ENCODE results near the gene ANXA11.
"Not testable (repeated sequence)": the region's sequence is repeated elsewhere in the genome, so short reads cannot be mapped to it uniquely, and the experiment has no call there.

Gene ANXA11

GRCh38 chr10:80164596-80164995 is 40.7 kb downstream of the ANXA11 start:
- DNase-seq: no peak

- no peak for DNase-seq
Measured at GRCh38 chr10:80163741-80164341, 41.5 kb downstream of the ANXA11 start.

- no peak for DNase-seq
Measured at GRCh38 chr10:80161321-80162083, 43.8 kb downstream of the ANXA11 start.

- no peak for DNase-seq
Measured at GRCh38 chr10:80160361-80161320, 44.7 kb downstream of the ANXA11 start.

GRCh38 chr10:80159166-80159873 is 46.0 kb downstream of the ANXA11 start:
- DNase-seq: no peak

DNA sequence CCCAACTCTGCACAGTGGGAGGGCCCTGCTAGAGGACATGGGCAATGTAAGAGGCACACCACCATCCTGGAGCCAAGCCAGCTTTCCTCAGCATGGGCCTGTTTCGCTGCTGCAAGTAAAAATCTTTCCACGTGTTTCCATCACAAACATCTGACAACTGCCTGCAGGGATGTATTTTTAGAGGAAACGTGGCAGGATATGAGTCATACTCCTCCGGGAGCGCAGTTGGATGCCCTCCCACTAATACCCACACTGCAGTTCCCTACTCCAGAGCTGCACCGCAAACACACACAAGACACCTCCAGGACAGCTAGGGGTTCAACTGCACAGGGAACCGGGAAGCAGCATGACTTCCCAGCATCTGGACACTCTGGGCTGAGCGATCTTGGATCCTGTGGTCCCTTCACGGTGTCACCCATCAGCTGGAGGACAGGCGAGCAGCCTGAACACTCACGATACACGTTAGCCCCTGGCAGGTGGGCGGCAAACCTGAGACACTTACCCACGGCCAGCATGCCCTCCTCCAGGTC is 46.7 kb downstream of the ANXA11 start:
- DNase-seq: peak; percentile 30

GRCh38 chr10:80158126-80158525 is 47.2 kb downstream of the ANXA11 start:
- no peak for DNase-seq

GRCh38 chr10:80157561-80157960 is 47.8 kb downstream of the ANXA11 start:
- DNase-seq: no peak

- DNase-seq: no peak
Measured at GRCh38 chr10:80156216-80156615, 49.1 kb downstream of the ANXA11 start.

DNA sequence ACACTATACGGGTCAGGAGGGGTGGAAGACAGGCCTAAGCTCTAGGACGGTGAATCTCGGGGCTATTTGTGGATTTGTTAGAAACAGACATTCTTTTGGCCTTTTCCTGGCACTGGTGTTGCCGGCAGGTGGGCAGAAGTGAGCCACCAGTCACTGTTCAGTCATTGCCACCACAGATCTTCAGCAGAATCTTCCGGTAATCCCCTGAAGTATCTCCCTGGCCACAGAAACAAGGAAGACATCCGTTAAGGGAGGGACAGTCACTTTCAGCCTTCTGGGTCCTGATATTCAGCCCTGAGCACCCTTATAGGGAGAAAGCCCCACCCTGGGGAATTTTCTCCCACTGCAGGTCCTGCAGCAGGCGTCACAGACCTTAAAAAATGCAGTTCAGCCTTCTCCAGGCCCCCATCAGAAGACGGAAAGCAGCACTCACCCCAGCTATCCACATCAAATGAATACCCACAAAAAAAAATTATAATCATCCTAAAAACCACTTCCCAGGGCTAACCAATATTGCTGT is 49.6 kb downstream of the ANXA11 start:
- no peak for DNase-seq

GRCh38 chr10:80154978-80155695 is 50.2 kb downstream of the ANXA11 start:
- DNase-seq: peak; percentile 39

DNA sequence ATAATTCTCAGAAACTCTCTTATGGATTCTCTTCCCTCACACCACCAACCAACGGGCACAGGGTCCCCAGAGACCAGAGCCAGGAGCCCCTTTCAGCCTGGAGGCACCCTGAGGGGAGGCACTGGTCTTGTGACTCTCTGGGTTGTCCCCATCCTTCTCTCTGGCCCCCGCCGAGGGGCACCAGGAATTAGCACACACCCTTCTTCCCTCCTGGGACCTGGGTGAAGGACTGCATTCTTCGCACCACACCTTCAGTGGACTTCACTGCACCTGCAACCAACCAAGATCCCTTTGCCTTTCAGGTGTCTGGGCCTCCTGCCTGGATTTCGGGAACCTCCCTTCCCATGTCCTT is 50.7 kb downstream of the ANXA11 start:
- no peak for DNase-seq

GRCh38 chr10:80153460-80153859 is 51.9 kb downstream of the ANXA11 start:
- DNase-seq: no peak

GRCh38 chr10:80152820-80153219 is 52.5 kb downstream of the ANXA11 start:
- DNase-seq: no peak

DNA sequence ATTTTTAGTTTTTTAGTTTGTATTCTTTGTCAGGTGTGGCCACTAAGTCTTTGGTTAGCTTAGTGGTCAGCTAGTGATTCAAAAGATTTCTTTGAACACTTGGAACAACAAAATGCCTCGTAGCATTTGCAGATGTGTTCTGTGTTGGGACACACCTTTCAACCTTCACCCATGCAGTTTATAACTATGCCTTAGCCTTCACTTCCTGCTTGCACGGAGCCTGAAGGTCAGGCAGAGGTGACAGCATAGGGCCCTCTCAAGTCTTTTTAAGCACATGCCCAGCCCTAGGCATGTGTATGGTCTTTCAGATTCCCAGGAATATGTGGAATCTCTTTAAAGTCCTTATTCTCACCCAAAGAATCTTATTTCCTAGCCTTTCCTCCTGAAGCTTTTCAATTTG is 55.2 kb downstream of the ANXA11 start:
- DNase-seq: no peak

DNA sequence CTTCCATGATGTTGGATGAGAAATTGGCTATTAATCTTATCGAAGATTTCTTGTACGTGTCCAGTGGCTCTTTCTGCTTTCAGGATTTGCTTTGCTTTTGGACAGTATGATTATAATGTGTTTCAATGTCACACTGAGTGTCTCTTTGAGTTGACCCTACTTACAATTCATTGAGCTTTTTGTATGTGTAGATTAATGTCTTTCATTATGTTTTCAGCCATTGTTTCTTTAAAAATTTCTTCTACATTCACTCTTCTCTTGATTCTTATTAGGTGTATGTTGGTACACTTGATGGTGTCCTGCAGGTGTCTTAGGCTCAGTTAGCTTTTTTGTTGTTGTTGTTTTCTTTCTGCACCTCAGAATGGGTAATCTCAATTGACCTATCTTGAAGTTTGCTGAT is 56.2 kb downstream of the ANXA11 start:
- no peak for DNase-seq

DNA sequence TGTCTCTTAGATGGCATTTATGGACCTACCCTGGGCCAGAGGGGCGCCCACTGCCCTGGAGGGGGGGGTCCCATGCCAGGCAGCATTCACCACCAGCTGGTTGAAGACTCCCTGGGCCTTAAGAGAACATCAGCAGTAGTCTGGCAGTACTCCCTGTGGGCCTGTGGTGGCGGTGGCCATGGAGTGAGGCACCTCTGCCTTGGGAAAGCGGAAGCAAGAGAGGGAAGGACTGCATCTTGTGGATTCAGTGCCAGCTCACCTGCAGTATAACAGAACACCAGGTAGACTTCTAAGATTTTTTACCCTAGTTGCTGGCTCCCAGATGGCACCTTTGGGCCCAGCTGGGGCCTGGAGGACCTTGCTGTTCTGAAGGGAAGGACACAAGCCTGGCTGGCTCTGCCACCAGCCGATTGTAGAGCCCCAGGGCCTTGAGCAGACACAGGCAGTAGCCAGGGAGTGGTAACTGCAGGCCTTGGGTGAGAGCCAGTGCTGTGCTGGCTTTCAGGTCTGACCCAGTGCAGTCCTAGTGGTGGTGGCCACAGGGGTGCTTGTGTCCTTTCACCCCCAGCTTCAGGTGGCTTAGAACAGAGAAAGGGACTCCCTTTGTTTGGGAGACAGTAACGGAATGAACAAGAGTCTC is 57.1 kb downstream of the ANXA11 start:
- DNase-seq: no peak

GRCh38 chr10:80146918-80147317 is 58.4 kb downstream of the ANXA11 start:
- DNase-seq: no peak

- DNase-seq: not testable (repeated sequence)
Measured at GRCh38 chr10:80145406-80146308, 59.7 kb downstream of the ANXA11 start.

DNA sequence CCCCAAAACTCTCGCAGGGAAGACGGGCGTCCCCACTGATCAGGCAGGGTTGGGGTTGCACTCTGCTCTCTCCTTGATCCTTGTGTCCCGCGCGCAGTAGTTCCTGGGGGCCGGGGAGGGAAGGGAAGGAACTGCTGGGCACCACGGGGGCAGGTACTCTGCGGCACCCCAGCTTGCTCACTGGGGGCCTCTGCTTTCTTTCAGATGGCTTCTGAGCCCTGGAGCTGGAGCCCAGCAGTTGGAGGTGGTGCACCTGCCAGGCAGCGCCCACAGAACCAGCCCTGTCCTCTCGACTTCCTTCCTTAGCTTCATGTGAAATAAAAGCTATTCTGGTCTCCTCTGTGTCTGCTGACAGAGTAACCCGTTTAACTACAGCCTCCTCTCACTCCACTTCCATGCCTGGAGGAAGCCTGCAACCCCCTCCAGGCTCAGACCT is 60.6 kb downstream of the ANXA11 start:
- no peak for DNase-seq

Measured in GOT3 (cell line).